GM18502 (cell line): ENCODE data around the gene CHRNB2.
A peak's percentile ranks its signal among the peaks of the same experiment; 100 is the strongest.
"Not testable (repeated sequence)": the region's sequence is repeated elsewhere in the genome, so short reads cannot be mapped to it uniquely, and the experiment has no call there.

Source experiments
- ATAC-seq: cut with Tn5 transposase; IDR thresholded peaks from one replicate; pipeline ENCODE4 v1.9.1; 2021; ENCODE audit warnings: mild to moderate bottlenecking; ENCODE audit not compliant: unreplicated experiment, poor library complexity

The CHRNB2 gene, protein sequence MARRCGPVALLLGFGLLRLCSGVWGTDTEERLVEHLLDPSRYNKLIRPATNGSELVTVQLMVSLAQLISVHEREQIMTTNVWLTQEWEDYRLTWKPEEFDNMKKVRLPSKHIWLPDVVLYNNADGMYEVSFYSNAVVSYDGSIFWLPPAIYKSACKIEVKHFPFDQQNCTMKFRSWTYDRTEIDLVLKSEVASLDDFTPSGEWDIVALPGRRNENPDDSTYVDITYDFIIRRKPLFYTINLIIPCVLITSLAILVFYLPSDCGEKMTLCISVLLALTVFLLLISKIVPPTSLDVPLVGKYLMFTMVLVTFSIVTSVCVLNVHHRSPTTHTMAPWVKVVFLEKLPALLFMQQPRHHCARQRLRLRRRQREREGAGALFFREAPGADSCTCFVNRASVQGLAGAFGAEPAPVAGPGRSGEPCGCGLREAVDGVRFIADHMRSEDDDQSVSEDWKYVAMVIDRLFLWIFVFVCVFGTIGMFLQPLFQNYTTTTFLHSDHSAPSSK

DNA sequence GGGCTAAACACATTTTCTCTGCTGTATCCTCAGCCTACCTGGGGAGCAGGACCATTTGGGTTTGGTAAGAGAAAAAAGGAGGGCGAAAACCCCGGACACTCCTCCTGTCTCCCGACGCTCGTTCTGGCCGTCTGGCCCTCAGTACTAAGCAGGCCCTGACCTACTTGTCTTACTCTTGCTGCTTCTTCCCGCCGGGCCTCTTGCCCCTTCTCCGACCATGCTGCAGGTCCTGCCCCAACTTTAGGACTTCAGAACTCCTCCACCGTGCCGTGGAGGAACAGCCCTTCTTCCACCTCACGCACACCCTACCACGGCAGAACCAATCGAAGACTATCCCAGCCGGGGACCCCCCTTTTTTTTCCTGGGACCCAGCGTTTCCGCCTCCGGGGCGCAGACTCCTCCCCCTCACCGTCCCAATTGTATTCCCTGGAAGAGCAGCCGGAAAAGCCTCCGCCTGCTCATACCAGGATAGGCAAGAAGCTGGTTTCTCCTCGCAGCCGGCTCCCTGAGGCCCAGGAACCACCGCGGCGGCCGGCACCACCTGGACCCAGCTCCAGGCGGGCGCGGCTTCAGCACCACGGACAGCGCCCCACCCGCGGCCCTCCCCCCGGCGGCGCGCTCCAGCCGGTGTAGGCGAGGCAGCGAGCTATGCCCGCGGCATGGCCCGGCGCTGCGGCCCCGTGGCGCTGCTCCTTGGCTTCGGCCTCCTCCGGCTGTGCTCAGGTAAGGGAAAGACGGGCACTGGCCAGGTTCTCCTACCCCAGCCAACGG, at the start of gene CHRNB2:
CHRNB2 (plus strand) TSS at position 393 of the 771 bp plus-strand sequence; CDS start at position 660, 267 bp downstream.
- peak; percentile 60 for ATAC-seq

DNA sequence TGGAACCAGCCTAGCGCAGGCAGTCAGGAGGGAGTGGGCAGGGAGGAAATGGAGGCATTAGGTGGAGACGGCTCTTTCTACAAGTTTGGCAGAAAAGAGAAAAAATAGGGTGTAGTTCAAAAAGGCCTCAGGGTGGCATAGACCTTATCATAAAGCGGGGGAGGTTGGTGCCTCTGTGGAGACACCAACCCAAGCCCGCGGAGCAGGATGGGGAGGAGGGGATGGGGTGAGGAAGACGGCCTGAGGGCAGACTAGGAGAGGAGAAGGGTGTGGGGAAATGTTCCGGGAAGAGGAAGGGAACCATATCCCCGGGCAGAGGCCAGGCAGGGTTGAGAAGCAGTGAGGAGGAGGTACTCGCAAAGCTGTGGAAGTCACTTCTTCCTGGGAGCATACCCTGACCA, 48.0 kb upstream of the CHRNB2 start:
- no peak for ATAC-seq

DNA sequence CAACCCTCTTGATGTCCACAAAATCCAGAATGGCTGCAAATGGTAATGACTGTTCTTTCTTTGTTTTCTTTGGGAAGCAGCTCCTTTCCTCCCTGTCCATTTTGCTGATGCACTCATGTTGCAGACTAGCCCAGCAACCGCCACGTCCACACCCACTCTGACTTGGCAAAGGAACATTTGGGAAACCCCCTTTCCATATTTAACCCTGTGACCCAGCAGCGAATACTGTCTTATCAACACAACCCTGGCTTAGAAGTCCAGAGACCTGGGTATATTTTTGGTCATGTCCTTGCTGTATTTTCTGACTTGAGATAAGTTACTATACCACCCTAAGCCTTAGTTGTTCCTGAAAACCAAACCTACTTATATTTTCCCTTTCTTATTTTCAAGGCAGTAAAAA, 47.2 kb upstream of the CHRNB2 start:
- ATAC-seq: no peak

DNA sequence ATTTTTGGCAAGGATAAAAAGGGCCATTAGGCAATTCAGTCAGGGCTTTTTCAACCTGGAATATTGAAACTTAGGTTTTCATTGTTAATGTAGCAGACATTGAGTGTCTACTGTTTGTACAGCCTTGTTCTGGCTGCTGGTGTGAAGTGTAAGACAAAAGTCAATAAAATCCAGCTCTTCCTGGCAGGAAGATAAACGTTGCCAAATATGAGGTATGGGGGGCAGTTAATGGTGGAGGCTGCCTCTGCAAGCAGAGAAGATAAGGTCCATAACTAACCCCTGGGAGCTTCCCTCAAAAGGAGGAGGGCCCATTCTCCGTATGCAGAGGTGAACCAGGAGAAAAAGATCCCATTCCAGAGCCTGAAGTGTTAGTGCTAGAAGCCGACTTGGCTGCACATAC, 45.9 kb upstream of the CHRNB2 start:
- ATAC-seq: no peak

DNA sequence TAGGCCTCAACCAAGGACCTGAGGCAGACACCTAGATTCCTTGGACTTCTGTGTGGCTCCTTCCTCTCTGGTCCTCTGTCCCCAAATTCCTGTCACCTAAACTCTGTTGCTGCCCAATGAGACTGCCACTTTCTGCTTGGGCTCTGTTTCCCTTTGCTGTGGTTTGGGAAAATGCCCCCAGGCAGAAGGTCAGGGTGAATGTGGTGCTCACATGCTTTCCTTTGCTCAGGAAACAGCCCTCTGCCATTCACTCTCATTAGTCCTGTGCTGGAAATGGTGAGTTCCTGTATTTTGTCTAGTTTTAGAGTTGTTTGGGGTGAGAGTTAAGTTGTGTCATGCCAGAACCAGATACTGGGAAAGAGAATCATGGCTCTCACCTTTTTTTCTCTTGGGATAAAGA, 42.7 kb upstream of the CHRNB2 start:
- ATAC-seq: no peak

DNA sequence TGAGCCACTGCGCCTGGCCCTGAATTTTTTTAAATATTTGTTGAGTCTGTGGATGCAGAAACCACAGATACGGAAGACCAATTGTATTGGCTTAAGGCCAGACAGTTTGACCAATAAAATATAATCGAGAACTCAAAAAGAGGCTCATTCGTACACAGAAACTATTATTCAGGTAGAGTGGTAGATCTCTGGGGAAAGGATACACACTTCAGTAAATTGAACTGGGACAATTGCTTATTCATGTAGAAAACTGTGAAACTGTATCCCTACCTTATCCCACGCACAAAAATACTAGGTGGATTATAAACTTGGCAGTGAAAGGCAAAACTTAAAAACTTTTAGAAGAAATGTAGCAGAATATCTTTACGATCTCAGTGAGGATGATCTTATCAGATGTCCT, 40.4 kb upstream of the CHRNB2 start:
- no peak for ATAC-seq

DNA sequence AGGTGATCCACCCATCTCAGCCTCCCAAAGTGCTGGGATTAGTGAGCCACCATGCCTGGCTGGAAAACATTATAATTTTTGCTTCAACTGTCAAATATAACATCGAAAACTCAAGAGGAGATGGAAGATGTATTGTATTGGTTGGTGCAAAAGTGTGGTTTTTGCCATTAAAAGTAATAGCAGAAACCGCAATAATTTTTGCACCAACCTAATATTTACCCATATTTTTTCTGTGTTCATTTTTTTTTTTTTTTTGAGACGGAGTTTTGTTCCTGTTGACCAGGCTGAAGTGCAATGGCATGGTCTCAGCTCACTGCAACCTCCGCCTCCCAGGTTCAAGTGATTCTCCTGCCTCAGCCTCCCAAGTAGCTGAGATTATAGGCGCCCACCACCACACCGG, 38.3 kb upstream of the CHRNB2 start:
- ATAC-seq: no peak

DNA sequence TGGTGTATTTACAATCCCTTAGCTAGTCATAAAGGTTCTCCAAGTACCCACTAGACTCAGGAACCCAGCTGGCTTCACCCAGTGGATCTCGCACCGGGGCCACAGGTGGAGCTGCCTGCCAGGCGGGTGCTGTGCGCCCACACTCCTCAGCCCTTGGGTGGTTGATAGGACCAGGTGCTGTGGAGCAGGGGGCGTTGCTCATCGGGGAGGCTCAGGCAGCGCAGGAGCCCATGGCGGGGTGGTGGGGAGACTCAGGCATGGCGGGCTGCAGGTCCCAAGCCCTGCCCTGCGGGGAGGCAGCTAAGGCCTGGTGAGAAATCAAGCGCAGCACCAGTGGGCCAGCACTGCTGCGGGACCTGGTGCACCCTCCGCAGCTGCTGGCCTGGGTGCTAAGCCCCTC, 35.6 kb upstream of the CHRNB2 start:
- ATAC-seq: not testable (repeated sequence)

DNA sequence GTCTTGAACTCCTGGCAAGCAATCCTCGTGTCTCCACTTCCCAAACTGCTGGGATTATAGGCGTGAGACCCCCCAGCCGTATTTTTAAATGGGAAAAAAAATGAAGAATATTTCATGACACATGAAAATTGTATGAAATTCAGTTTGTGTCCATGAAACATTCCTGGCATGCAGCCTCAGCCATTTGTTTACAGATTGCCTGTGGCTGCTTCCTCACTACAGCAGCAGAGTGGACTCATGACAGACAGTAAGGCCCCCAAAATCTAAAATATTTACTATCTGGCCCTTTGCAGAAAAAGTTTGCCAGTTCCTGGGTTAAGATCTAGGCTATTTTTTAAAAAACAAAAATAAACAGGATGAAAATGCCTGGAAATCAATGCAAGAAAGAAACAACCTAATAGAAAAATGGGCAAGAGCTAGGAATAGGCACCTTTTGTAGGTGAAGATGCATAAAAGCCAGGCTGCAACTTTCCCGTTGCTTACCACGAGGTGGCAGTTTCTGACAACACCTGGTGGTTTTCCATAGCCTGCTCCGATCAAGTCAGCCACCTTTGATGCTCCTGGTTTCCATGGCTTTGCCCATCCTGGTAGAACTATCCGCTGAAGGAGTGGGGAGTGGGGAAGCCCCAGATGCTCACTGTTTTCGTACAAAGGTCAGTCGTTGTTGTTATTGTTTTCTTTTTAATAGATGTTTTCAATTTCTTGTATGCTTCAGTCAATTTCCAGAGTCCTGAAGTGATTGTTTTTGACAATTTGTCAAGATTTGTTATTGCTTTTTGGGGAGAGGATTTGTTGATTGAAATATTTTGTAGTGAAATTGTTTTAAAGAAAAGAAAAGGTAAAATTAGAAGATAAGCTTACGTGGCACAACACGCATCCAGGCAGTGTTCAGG, 33.4 kb upstream of the CHRNB2 start:
- ATAC-seq: no peak

DNA sequence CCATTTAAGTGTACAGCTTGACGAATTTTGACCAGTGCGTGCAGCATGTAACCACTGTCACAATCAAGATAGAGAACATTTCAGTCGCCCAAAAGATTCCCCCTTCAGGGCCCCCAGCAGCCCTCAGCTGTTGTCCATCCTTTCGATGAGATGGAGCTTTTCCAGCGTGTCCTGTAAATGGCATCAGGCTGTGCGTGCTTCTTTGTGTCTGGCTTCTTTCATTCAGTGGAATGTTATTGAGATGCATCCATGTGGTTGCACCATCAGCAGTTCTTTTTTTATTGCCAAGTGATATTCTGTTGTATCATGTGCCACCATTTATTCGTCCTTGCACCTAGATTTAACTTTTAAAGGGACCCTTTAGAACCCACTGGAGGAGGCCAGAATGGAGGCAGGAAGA, 31.0 kb upstream of the CHRNB2 start:
- no peak for ATAC-seq

DNA sequence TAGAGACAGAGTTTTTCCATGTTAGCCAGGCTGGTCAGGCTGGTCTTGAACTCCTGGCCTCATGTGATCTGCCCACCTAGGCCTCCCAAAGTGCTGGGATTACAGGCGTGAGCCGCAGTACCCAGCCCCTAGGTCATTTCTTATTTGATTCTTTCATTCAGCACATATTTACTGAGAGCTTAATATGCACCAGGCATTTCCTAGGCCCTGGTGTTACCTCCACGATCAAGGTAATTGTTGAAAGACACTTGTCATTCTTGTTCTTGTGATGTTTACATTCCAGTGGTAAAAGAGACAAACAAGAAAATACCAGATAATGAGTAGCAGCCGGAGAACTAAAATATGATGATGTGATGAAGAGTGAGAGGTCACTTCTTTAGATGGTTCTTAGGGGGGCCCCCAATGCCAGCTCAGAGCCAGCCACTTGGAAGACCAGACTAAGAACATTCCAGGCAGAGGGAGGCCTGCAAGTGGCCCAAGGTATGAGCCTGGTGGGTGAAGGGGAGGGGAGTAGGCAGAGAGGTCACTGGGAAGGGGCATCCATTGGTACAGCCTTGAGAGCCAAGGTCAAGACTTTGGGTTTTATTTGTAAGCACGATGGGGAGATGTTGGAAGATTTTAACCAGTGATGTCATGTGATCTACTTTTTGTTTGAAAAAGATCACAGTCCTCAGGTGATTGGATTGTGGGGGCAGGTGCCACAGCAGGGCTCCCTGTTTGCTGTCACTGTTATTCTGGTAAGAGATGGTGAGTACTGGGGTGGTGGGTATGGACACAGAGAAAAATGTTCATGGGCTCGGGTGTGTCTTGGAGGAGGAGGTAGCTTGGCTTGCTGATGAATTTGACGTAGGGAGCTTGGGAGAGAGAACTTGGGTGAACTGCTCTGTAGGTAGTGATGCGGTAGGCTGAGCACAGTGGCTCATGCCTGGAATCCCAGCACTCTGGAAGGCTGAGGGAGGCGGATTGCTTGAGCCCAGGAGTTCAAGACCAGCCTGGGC, 27.8 kb upstream of the CHRNB2 start:
- ATAC-seq: no peak

DNA sequence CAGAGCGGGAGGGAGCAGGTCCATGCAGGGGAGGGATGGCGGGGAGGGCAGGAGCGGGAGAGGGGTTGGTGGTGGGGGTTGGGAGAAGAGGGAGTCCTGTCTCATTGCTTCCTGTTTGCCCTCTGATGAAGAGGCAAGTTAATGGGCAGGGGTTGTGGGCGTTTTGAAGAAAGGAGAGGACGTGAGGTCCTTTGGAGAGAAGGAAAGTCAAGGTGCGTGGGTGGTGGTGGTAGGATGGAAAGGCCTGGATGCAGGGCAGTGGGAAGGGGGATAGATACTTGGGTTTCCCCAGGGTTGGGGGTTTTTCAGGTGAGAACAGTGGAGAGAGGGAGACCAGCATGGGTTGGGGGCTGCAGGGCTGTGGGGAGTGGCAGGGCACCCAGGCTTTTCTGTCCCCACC, 26.3 kb upstream of the CHRNB2 start:
- no peak for ATAC-seq

DNA sequence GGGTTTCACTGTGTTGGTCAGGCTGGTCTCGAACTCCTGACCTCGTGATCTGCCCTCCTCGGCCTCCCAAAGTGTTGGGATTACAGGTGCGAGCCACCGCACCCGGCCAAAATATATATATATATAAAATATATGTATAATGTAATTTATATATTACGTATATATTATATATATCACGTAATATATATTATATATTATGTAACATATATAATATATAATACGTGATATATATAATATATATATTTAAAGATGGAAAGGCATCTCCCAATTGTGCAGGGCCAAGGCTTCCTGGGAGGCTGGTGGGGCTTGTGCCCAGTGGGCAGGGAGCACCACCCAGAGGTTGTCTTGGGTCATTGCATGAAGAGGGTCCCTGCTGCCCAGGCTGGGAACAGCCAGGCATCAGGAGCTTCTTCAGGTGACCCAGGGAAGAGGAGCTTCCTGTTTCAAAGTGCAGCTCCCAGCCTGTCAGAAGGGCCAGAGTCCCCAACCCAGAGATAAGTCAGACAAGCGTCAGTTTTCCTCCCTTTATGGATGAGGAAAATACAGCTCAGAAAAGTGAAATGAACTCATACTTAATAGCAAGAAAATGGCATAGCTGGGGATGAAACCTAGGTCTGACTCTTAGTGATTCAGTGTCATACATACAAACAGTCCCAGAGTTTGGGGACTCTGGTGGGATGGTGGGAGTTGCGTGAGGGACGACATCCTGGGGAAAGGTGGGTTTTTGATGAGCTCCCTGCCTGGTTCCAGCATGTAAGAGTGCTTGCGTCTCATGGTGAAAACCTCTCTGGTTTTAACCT, 21.1 kb upstream of the CHRNB2 start:
- no peak for ATAC-seq

DNA sequence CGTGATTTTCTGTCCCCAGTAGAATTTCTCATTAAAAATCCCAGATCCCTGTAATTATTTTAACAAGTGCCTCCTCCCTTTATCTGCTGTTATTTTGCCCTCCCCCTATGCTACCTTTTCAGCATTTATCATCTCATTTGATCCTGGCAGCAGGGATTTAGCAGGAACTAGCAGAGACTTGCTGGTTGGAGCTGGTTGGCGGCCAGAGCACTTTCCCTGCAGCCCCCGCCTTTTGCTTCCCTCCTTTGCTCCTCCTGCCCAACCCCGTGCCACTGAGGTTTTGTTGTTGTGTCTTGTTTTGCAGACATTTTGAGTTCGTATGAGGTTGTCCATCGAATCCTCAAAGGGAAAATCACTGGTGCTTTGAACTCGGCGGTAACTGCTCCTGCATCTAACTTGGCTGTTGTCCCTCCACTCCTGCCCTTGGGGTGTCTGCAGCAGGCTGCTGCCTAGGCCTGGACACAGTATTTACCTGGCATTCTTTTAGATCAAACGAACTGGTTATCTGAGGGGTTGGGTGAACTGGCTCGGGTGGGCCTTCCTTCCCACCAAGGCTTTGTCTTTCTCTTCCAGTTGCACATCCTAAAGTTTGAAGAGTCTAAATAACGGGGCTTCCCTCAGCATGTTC, 20.4 kb upstream of the CHRNB2 start:
- no peak for ATAC-seq

DNA sequence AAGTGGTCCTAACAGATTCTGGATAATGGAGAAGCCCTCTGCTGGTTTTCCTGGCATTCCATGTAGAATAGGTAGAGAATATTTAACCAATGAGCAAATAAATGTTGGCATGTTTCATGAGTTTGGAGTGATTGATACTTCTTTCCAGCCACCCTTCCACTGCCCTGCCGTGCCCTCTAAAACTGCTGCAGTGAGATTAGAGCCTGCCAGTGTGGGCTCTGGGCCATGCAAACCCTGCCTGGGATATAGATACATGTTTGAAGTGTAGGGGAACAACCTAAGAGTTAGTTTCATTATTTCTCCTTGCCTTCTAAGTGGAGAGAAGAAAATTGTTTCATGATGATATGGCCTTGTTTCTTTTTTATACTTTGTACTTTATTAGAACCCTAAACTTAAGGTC, 19.6 kb upstream of the CHRNB2 start:
- no peak for ATAC-seq

DNA sequence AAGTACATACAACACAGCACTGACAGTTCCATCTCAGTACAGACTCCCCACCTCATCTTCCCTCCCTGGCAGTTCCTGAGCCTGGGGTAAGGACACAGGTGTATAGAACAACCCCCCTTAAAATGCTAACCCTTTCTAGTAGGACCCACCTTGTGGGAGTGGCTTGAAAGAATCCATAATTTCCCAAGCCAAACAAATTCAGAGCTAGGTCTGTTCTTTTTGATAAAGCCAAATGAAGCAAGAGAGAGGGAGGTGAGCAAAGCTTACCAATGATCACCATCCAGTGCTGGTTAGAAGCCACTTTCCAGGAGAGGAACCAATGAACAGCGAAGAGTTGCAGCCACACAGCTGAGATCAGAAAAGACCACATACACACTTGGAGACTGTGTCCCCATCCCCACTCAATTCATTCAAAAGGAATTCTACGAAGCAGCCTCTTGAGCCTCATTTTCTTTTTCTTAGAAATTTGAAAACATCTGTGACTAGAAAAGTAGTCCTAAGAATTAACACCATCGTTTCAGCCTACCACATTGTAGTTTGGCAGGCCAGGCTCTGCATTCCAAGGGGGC, 18.3 kb upstream of the CHRNB2 start:
- no peak for ATAC-seq

DNA sequence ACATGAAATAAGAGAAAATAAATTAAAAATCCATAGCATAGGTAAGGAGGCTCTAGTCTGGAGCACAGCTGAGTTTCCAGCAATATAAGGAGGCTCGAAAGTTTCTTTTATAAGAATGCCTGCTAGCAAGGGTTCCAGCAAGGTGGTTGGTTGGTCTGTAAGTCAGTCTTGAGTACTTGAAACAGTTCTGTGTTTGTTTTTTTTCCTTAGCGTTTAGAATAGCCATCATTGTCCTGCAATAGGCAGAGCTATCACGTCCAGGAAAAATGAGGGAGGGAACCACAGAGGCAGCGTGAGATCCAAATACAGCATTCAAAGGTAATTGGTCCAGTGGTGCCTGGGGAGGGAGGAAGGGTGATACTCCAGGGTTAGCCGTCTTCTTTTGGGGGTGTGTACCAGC, 17.5 kb upstream of the CHRNB2 start:
- no peak for ATAC-seq

DNA sequence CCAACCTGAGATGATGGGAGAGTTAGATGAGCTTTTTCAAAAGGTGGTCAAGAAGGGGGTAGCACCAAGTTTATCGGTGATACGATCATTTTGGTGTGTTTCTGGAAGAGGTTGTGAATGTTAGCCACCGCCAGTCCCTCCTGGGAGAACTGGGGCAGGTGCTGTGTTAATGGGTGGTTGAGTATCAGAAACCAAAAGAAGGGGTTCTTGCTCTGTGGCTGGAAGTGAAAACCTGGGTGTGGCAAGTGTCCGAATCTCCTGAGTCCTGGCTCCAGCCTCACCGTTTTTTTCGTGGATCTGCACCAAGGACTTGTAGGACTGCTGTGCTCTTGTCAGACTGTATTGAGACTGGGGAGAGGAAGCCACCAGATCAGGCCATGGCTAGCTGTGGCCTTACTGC, 16.9 kb upstream of the CHRNB2 start:
- ATAC-seq: no peak
